NCI-H748 (cell line): Measurements from ENCODE around the gene ZNF488.

ENCODE experiments used
- DNase-seq: peaks from one replicate; lab custom pipeline; 2025; ENCODE audit not compliant: unreplicated experiment; lab: John Stamatoyannopoulos, UW

Gene ZNF488

DNA sequence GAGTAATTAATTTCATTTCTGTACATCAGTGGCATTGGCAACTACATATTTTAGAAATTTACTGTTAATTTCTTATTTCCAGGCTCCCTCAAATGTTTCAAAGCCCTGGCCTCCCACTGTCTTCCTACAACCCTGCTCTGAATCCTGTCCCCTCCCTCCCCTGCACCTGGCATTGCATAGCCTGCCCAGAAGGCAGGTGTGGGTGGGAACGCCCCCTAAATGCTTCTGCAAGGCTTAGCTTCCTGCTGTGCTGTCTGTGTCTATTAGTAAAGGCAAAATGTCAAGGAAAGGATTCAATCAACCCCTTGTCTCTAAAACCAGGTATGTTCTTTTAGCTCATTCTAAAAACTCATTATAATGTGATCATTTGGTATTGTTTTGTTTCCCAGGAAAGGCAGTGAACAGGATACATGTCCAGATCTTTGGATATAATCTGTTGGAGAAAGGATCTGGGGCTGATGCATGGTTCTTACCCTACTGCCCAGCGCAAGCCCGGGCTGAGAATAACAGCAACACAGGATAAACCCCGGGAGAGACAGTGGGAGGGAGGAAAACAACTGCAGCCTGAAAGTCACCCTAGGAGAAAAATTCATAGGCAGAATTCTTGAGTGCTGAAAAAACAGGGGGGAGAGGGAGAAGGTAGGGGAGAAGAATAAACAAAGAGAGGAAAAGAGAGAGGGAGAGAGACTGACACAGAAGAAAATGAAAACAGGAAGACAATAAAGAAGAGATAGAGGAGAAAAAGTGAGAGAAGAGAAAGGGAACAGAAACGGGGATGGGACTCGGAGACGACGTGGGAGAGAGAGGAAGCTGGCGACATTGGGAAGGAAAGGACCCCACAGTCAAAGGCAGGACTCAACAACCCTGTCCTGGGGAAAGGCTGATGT is 589 bp downstream of the ZNF488 start:
- DNase-seq: peak; percentile 90

DNA sequence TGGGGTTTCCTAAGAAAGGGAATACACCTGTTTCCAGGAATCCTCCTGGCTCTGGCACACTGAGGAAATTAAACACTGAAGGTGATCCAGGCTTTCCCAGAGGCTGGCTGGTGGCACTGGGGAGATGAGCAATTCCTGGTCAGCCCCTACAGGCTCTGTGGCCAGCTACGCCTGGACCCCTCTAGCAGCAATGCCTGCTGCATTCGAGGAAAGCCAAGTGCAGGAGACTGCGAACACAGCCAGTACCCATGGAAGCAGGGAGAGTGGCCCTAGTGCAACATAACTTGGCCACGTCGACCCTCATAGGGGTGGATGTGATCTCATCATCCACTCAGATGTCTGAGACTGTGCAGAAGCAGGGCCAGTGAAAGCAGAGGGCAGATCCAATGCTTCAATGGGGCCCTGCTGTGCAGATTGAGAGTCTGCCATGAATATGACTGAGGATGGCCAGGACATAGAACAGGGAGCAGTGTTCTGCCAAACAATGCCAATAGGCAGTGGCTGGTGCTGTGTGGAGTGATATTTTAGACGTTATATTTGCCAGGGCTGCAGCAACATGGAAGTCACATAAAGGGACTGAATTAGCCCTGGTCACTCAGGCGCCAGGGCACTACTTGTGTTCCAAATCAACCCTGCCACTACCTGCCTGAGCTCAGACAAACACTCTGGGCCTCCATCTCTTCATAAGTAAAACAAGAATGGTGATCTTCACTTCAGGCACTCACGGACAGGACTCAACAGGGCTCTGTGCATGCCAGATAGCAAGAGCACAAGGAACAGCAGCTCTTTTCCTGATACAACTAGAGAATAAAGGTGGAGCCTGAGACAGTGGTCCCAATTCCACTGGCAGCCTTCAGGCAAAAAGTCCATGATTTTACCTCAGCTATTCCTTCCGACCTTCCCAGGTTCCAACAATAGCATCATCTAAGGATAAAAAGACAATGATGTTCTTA is 2.4 kb downstream of the ZNF488 start:
- no peak for DNase-seq

DNA sequence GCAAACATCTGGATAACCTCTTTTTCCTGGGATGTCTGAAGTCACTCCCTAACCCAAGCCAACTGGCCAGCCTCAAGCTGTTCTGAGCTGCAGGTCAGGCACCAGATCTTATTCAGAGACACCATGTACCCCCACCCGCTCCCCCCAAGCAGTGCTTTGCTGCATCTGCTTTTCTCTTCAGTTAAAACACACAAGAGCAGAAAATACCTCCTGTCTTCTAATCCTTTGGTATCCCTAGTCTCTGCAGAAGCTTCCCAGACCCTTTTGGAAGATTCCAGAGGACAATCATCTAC is 3.0 kb downstream of the ZNF488 start:
- no peak for DNase-seq

DNA sequence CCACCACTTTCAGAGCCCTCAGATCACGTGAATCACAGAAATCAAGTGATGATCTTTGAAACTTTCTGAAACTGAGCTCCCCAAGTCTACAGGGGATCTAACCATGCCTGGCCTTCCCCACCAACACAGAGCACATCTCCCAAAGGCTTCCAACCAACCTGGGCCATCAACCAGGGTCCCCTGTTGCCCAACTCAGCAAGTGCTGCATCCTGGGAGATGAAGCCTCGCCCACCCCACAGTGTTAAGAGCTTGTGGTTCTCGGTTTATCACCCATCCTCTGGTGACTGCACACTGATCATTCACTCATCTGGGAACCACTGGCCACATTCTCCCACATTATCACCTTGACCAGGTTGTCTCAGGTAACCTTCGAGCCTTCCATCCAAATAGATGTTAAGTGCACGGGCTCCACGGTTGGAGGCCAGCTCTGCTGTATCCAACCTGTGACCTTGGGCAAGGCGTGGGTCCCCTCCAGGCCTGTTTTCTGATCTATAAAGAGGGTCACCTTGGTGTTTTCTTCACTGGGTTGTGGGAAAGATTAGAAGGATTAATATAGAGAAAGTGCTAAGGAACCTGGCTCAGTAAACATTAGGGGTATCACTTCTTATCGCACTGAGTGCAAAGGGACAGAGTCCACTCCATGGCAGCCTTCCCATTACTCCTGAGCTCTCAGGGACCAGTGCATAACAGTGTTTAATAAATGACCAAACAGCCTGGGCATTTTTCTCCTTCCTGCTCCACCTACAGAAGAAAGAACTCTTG is 3.6 kb downstream of the ZNF488 start:
- DNase-seq: no peak

DNA sequence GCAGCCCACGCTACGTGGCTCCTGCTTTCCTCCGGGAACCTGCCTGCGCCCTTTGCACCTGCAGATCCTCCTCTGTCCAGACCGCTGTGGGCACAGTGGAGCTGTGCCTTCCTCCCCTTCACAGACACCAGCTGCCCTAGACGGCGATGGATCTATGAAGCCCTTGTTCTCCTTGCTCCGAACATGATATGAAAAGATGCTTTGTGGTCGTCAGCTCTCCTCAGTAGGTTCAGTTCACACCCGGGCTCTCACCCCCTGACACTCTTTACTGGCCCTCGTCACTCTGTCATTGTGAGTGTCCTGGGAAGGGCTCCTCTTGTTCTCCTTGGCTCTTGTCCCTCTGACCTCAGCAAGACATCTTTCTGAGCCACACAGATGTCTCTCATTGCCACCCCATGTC is 4.2 kb downstream of the ZNF488 start:
- DNase-seq: no peak

DNA sequence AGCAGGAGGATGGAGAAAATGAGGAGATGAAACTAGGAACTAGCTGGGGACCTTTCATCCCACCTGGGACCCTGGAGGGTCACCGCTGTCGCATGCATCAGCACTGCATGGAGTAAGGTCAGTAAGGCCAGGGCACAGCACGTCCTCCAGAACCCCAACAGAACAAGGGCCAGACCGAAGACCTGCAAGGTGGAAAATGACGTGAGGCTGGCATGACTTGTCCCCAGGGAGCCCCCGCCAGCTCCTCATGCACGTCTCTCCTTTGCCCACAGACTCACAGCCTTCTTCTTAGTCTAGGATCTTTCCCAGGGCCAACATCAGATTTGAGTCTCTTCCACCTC is 4.7 kb downstream of the ZNF488 start:
- DNase-seq: no peak

DNA sequence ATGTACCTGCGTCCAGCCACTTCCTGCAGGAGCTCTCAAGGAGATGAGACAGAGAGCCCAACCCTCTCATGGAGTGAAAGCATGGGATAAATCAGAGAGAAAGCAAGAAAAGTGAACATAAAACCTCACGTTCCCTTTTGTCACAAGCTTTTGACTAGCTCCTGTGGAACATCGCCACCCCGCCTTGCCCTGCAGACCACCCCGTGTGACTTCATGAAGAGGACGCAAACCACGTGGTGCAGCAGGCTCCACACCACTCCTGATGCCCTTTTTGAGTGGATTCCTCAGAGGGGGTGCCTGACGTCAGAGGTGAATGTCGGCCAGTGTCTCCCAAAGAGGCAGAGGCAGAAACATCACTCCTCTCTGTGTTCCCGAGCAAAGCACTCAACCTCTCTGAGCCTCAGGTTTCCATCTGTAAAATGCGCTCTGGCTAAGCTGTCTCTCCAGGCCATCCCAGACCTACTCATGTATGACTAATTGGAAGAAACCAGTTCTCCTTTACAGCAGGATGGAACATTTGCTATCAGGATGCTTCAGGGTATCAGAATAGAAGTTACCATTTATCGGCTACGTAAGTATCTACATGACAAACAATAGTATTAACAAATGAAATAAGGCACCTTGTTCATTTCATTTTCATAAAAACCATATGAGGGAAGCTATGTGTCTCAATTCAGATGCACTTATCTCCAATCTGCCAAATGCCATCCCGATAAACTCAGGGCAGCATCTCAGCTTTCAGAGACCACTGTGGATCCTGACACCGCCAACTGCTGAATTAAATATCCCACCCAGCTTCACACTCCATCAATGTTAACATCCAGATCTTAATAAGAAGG is 5.3 kb downstream of the ZNF488 start:
- DNase-seq: no peak

DNA sequence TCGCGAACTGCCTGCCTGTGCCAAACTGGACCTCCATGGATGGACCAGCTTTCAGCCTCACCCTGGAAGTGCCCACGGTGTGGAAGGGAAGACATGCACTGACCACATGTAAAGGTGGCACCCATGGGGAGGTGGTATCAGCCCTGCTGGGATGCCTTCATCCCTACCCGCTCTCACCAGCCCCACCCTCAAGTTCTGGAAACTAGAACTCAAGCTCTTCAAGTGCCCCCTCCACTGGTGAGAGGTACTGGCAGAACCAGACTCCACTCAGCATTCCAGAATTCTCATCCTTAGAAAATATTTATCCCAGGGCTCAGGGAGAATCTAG is 5.9 kb downstream of the ZNF488 start:
- DNase-seq: no peak

DNA sequence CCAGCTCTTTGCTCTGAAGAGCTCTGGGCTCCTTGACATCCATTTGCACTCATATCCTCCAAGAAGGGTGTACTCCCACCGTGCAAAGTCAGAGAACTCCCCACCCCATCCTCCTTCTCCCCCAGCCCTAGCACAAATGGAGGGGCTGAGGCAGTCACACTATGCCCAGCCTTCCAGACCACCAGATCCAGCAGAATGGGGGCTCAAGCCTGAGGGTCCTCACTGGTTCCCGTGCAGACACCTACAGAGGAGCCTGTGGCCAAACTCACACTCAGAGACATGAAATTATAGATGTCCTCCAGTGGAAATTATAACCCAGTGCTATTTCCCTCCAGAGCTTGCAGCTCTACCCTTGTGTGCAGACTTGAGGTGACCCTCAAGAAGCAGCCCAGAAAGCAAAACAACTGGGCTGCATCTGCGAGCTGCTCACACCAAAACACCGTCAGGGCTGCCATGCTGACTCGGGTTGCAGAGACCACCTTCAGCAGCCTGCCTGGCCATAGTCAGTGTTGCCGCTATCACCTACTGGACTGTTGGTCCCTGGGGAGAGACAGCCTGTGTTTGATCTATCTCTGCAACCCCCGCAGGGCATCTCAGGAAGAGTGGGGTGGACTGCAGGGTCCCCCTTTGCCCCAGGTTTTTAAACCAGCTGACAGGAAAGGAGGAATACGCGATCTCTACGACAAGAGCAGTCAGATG is 7.4 kb downstream of the ZNF488 start:
- peak; percentile 25 for DNase-seq

DNA sequence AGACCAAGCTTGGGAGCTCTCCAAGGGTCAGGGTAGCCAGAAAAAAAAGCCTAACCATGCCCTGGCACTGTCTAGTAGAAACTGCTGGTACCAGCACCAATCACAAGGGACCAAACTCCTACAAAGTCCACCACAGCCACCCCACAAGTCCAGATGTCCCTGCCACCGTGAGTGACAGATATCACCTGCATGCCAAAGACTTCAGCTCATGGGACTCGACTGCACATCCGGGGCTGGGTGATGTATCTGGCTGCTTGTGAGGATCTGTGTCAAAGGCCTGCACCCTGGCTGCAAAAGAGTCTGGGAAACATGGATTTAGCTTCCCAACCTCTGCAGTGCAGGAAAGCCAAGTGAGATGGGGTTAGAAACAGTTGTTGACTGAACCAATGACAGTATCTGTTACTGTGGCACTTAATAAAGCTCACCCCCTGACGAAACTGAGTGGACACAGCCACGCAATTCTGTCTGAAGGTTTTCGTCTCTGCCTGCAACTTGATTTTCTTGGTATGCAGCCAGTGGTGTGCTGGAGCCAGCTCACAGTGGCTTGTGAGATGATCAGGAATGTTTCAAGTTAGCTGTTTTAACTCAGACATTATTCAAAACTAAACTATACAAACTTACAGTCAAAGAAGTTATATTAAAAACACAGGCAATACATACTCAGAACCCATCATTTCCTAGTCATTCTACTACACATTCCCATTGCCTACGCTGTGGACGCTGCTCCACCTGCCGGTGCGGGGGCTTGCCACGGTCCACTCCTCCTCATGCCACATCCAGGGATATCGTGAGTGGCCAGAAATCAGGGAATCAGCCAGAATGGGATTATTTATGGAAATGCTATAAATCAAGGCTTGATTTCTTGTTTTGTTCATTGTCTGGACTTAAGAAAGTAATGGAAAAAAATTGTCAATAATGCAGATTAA is 9.2 kb downstream of the ZNF488 start:
- DNase-seq: no peak

DNA sequence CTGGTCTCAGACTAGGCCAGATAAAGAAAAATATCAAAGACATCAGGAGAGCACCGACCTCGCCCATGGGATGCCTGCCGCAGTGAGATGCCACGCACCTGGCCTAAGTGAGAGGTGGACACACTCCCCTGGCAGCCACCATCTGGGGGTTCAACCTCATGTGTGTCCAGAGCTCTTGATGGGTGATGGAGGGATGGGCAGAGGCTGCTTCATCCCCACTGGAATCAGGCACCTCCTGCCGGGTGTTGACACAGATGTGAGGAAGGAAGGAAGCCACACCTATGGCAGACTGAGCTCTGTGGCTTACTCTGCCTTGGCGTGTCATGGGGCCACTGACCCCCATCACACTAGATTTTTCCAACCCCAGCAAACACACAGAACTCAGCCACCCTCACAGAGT is 11.4 kb downstream of the ZNF488 start:
- no peak for DNase-seq

DNA sequence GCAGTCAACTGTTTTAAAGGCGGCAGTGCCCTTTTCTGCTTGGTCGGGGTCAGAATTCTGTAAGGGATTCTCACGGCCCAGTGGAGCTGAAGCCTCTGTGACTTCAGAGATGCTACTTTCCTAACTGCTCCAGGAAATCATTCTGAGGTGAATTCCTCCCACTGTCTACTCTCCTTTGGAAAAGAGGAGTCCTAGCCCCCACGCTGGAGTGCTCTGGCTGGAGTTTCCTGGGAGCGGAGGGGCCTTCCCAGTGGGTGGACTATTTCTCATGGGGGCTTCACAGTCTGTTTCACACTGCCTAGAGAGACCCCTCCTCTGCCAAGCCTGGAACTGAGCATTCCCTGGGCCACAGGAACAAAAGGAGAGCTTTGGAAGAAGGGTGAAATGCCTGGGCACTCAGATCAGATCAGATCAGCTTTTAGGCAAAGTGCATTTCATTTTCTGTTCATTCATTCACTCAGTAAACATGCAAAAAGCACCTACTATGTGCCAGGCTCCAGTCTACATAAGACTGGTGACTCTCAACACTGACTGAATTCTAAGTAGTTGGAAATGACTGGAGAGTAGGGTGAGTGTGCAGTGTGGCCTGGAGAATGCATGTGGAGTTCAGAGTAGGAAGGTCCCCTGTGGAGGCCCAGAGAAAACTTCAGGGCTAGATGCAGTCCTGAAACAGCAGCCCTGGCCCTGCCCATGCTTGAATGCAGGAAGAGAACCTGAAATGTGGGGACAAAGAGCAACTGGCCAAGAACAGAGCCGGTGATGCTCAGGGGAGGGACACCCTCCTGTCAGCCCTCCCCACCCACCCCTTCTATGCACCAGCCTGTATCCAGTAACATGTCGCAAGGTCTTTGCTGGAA is 12.2 kb downstream of the ZNF488 start:
- no peak for DNase-seq

DNA sequence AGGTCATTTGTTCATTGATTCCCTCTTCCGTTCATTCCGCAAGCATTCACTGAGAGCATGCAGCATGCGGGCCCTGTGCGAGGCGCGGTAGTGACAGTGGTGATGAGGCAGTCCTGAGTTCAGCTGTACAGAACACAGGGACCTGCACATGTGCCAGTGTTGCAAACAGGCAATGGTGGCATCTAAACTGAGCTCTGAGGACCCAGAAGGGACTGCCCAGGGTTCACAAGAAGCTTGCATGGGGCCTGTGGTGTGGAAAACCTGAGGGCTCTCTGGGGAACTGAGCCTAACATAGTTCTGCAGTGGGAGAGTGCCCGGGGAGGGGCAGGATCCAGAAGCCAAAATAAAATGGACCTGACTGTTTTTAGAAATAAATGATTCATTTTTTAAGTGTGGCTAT is 13.2 kb downstream of the ZNF488 start:
- DNase-seq: no peak

DNA sequence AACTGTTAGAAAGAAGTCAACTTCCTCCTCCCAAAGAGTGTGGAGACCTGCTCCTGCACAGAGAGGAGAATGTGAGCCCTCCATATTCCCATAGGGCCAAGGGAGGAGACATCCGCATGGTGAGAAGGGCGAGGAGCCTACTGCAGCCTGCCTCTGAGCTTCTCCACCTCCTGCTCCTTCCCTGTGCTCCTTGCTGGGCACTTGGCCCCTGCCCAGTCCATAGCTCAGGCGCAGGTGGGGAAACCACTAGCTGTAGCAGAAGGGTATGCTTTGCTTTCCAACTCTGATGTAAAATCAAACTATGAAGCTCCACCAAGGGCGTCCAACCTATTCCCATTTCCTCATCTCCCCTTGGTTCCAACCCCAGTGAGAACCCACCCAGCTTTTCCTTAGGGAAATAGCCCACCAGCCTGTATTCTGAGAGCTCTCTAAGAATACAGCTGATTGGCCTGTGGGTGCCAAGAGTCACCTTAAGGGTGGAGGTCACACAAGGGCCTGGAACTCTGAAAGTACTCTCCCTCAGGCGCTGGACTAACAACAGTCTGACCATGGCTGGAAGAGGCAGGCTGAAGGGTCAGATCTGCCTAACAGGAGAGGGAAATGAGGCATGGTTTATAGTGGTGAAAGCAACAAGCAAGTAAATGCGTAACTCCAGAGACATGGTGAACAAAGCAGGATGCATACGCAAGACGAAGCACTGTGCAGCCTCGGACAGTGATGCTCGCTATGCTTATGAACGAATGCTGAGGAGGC is 13.9 kb downstream of the ZNF488 start:
- DNase-seq: no peak

DNA sequence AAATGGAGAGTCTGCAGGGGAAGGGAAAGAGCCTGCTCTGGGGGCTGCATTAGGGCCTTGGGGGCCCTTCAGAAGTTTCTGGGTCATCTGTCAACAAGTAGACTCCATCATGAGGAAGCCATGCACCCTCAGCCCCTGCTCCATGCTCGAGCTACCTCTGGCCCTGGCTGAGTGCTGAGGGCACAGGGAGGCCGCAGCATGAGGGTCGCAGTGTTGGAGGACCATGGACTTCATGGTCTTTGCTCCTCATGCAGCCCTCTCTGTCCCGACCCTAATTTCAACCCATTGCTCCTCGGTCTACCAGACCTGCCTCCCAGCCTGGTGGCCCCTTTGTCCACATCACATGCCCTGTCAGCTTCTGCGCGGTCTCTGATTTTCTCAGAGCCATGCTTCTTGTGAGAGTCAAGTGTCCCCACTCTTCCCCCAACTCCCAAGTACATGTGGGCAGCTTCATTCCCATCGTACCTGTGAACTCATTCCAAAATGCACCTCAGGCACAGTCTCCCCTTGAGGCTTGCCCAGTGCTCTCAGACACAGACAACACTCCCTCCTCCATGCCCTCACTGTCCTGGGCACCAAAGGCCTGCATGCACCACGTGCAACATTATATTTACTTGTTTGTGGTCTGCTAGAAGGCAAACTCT is 14.7 kb downstream of the ZNF488 start:
- DNase-seq: no peak

DNA sequence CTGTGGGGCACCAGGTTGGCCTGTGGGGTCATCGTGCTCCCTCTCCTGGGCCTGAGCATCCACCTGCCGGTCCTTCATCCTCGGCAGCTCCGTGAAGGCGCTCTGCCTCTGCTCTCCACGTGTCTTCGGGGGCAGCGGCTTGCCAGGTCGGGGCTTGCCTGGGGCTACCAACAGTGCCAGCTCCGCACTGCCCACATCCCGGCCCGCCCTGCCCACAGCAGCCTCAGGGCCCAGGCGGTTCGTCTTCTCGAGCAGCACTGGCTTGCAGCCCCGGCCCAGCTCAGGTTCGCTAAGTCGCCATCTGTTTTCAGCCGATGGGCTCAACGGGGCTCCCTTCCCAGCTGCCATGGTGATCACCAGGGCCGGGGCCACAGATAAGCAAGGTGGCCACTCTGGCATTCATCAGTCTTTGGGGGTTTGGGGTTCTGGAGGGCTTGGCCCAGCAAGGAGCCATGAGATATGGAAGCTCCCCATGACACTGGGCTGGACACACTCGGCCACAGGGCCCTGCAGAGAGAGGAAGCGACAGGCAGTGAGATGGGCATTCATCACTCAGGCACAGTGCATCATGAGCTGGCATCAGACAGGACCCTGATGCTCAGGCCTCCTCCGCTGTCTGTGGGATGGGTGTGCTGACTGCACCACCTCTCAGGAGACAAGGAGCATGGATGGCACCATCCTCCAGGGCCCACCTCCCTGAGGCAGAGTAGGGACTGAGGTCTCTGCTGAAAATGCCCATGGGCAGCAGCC is 15.5 kb downstream of the ZNF488 start:
- DNase-seq: no peak
